ENCODE data around the gene VPS36.
A peak's percentile ranks its signal among the peaks of the same experiment; 100 is the strongest.

VPS36 gene

GRCh38 chr13:52419080-52419479, 31.4 kb downstream of the VPS36 start:
- no peak for TF ChIP-seq SNAI2 (CRISPR knock-in tag; IDR thresholded peaks at IDR 0.05)
- no peak for TF ChIP-seq BACH2 (CRISPR knock-in tag; IDR thresholded peaks at IDR 0.05; ENCODE audit: borderline replicate concordance)
- no peak for TF ChIP-seq ZFP30 (CRISPR knock-in tag; IDR thresholded peaks at IDR 0.05)
- no peak for TF ChIP-seq TOX (CRISPR knock-in tag; IDR thresholded peaks at IDR 0.05; ENCODE audit: borderline replicate concordance)
- TF ChIP-seq PPARA (CRISPR knock-in tag; IDR thresholded peaks at IDR 0.05; ENCODE audit: borderline replicate concordance) = no peak
- no peak for TF ChIP-seq ZNF70 (CRISPR knock-in tag; IDR thresholded peaks at IDR 0.05)
- TF ChIP-seq CSRNP3 (CRISPR knock-in tag; IDR thresholded peaks at IDR 0.05) = no peak
- no peak for TF ChIP-seq POU6F1 (CRISPR knock-in tag; IDR thresholded peaks at IDR 0.05; ENCODE audit: borderline replicate concordance, low read depth)
- TF ChIP-seq CREB5 (CRISPR knock-in tag; IDR thresholded peaks at IDR 0.05; ENCODE audit: low read depth) = no peak
- no peak for TF ChIP-seq ZNF565 (CRISPR knock-in tag; conservative IDR thresholded peaks at IDR 0.05; ENCODE audit: low read depth)
- TF ChIP-seq ZC3H10 (CRISPR knock-in tag; IDR thresholded peaks at IDR 0.05) = no peak
- TF ChIP-seq ARNTL (CRISPR knock-in tag; IDR thresholded peaks at IDR 0.05; ENCODE audit: borderline replicate concordance, low read depth) = no peak
- no peak for TF ChIP-seq GLIS3 (CRISPR knock-in tag; IDR thresholded peaks at IDR 0.05)
- no peak for TF ChIP-seq TCF4 (CRISPR knock-in tag; IDR thresholded peaks at IDR 0.05; ENCODE audit: borderline replicate concordance)
- no peak for TF ChIP-seq ISL1 (CRISPR knock-in tag; IDR thresholded peaks at IDR 0.05)
- no peak for TF ChIP-seq TSHZ2 (CRISPR knock-in tag; IDR thresholded peaks at IDR 0.05)
- no peak for TF ChIP-seq OSR1 (CRISPR knock-in tag; IDR thresholded peaks at IDR 0.05)
- TF ChIP-seq PATZ1 (CRISPR knock-in tag; IDR thresholded peaks at IDR 0.05; ENCODE audit: borderline replicate concordance) = no peak
- ATAC-seq = no peak

GRCh38 chr13:52414963-52415362, 35.5 kb downstream of the VPS36 start:
- ATAC-seq = peak; percentile 76
- TF ChIP-seq ISL1 (CRISPR knock-in tag; IDR thresholded peaks at IDR 0.05) = peak; percentile 38
- no peak for TF ChIP-seq ESRRG (CRISPR knock-in tag; IDR thresholded peaks at IDR 0.05)

- no peak for TF ChIP-seq ZNF565 (CRISPR knock-in tag; conservative IDR thresholded peaks at IDR 0.05; ENCODE audit: low read depth)
- no peak for TF ChIP-seq TSHZ2 (CRISPR knock-in tag; IDR thresholded peaks at IDR 0.05)
- no peak for TF ChIP-seq CSDC2 (CRISPR knock-in tag; IDR thresholded peaks at IDR 0.05)
- TF ChIP-seq ESRRG (CRISPR knock-in tag; IDR thresholded peaks at IDR 0.05) = no peak
- no peak for TF ChIP-seq ARNTL (CRISPR knock-in tag; IDR thresholded peaks at IDR 0.05; ENCODE audit: borderline replicate concordance, low read depth)
- no peak for TF ChIP-seq ZFP30 (CRISPR knock-in tag; IDR thresholded peaks at IDR 0.05)
- no peak for TF ChIP-seq ZNF70 (CRISPR knock-in tag; IDR thresholded peaks at IDR 0.05)
- no peak for TF ChIP-seq POU6F1 (CRISPR knock-in tag; IDR thresholded peaks at IDR 0.05; ENCODE audit: borderline replicate concordance, low read depth)
- TF ChIP-seq PPARA (CRISPR knock-in tag; IDR thresholded peaks at IDR 0.05; ENCODE audit: borderline replicate concordance) = no peak
- no peak for TF ChIP-seq TOX (CRISPR knock-in tag; IDR thresholded peaks at IDR 0.05; ENCODE audit: borderline replicate concordance)
- no peak for TF ChIP-seq TCF4 (CRISPR knock-in tag; IDR thresholded peaks at IDR 0.05; ENCODE audit: borderline replicate concordance)
- no peak for TF ChIP-seq GLIS3 (CRISPR knock-in tag; IDR thresholded peaks at IDR 0.05)
- no peak for TF ChIP-seq SNAI2 (CRISPR knock-in tag; IDR thresholded peaks at IDR 0.05)
- TF ChIP-seq ISL1 (CRISPR knock-in tag; IDR thresholded peaks at IDR 0.05) = no peak
- no peak for ATAC-seq
Measured at GRCh38 chr13:52414051-52414450, 36.4 kb downstream of the VPS36 start.

Measured in SK-N-SH treated with all-trans-retinoic acid at 6 μM for 48 hours (cell line).